ENCODE results near the gene MAB21L4.
"Not testable (repeated sequence)": the region's sequence is repeated elsewhere in the genome, so short reads cannot be mapped to it uniquely, and the experiment has no call there.

MAB21L4 gene

DNA sequence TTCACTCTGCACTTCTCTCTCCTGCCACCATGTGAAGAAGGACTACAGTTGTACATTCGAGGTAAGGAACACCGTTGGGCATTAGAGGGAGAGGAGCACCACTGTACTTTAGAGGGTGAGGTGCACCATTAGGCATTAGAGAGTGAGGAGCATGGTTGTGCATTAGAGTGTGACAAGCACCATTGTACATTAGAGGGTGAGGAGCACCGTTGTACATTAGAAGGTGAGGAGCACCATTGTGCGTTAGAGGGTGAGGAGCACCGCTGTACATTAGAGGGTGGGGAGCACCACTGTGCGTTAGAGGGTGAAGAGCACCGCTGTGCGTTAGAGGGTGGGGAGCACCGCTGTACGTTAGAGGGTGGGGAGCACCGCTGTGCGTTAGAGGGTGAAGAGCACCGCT lies 48.1 kb downstream of the MAB21L4 start:
- no peak overlapping the region for H3K9ac ChIP-seq (ENCODE audit: low read length in 5 of 5)
- H3K27me3 ChIP-seq (ENCODE audit: control insufficient read depth in 5 of 5, insufficient read depth in 4 of 5, low read length in 5 of 5): no peaks in the 10 kb centered on the region
- H3K27ac ChIP-seq (ENCODE audit: low read depth, low read length): no peak overlapping the region
- no peak overlapping the region for H3K4me3 ChIP-seq (ENCODE audit: low read depth in 1 of 5, low read length in 5 of 5)
- H3K9me3 ChIP-seq (ENCODE audit: control insufficient read depth in 5 of 5, low read length in 5 of 5): no peaks in the 10 kb centered on the region
- peaks cover 0 to 11% (median 9%) of the 10 kb centered on the region in 5 donors for H3K4me1 ChIP-seq (ENCODE audit: control insufficient read depth in 5 of 5, insufficient read depth in 5 of 5, low read length in 5 of 5)
- no peaks in the 10 kb centered on the region for H3K36me3 ChIP-seq (ENCODE audit: control insufficient read depth in 5 of 5, insufficient read depth in 5 of 5, low read length in 5 of 5)

GRCh38 chr2:240846873-240847595 lies 48.9 kb downstream of the MAB21L4 start:
- H3K9me3 ChIP-seq (ENCODE audit: control insufficient read depth in 5 of 5, low read length in 5 of 5): no peaks in the 10 kb centered on the region
- no peak overlapping the region for H3K27ac ChIP-seq (ENCODE audit: low read depth, low read length)
- H3K4me1 ChIP-seq (ENCODE audit: control insufficient read depth in 5 of 5, insufficient read depth in 5 of 5, low read length in 5 of 5): peaks cover 0 to 11% (median 9%) of the 10 kb centered on the region in 5 donors
- H3K9ac ChIP-seq (ENCODE audit: low read length in 5 of 5): no peak overlapping the region
- peaks cover 0 to 2% (median 0%) of the 10 kb centered on the region in 5 donors for H3K27me3 ChIP-seq (ENCODE audit: control insufficient read depth in 5 of 5, insufficient read depth in 4 of 5, low read length in 5 of 5)
- H3K36me3 ChIP-seq (ENCODE audit: control insufficient read depth in 5 of 5, insufficient read depth in 5 of 5, low read length in 5 of 5): no peaks in the 10 kb centered on the region
- no peak overlapping the region for H3K4me3 ChIP-seq (ENCODE audit: low read depth in 1 of 5, low read length in 5 of 5)

DNA sequence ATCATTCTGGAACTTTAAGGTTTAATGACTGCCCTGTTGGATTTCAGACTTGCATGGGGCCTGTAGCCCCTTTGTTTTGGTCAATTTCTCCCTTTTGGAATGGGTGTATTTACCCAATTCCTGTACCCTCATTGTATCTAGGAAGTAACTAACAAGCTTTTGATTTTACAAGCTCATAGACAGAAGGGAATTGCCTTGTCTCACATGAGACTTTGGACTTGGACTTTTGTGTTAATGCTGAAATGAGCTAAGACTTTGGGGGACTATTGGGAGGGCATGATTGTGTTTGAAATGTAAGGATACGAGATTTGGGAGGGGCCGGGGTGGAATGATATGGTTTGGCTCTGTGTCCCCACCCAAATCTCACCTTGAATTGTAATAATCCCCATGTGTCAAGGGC lies 49.6 kb downstream of the MAB21L4 start:
- H3K27ac ChIP-seq (ENCODE audit: low read depth, low read length); H3K9me3 ChIP-seq (ENCODE audit: control insufficient read depth in 5 of 5, low read length in 5 of 5); H3K27me3 ChIP-seq (ENCODE audit: control insufficient read depth in 5 of 5, insufficient read depth in 4 of 5, low read length in 5 of 5); H3K4me3 ChIP-seq (ENCODE audit: low read depth in 1 of 5, low read length in 5 of 5); H3K36me3 ChIP-seq (ENCODE audit: control insufficient read depth in 5 of 5, insufficient read depth in 5 of 5, low read length in 5 of 5); H3K9ac ChIP-seq (ENCODE audit: low read length in 5 of 5): not testable (repeated sequence)
- peaks cover 0 to 11% (median 9%) of the 10 kb centered on the region in 5 donors for H3K4me1 ChIP-seq (ENCODE audit: control insufficient read depth in 5 of 5, insufficient read depth in 5 of 5, low read length in 5 of 5)

- H3K27ac ChIP-seq (ENCODE audit: low read depth, low read length): no peak overlapping the region
- no peaks in the 10 kb centered on the region for H3K36me3 ChIP-seq (ENCODE audit: control insufficient read depth in 5 of 5, insufficient read depth in 5 of 5, low read length in 5 of 5)
- no peak overlapping the region for H3K4me3 ChIP-seq (ENCODE audit: low read depth in 1 of 5, low read length in 5 of 5)
- H3K9me3 ChIP-seq (ENCODE audit: control insufficient read depth in 5 of 5, low read length in 5 of 5): no peaks in the 10 kb centered on the region
- H3K9ac ChIP-seq (ENCODE audit: low read length in 5 of 5): no peak overlapping the region
- H3K4me1 ChIP-seq (ENCODE audit: control insufficient read depth in 5 of 5, insufficient read depth in 5 of 5, low read length in 5 of 5): peaks cover 0 to 7% (median 0%) of the 10 kb centered on the region in 5 donors
- H3K27me3 ChIP-seq (ENCODE audit: control insufficient read depth in 5 of 5, insufficient read depth in 4 of 5, low read length in 5 of 5): peaks cover 5 to 24% (median 12%) of the 10 kb centered on the region in 5 donors
Measured at GRCh38 chr2:240840435-240841060, 55.4 kb downstream of the MAB21L4 start.

DNA sequence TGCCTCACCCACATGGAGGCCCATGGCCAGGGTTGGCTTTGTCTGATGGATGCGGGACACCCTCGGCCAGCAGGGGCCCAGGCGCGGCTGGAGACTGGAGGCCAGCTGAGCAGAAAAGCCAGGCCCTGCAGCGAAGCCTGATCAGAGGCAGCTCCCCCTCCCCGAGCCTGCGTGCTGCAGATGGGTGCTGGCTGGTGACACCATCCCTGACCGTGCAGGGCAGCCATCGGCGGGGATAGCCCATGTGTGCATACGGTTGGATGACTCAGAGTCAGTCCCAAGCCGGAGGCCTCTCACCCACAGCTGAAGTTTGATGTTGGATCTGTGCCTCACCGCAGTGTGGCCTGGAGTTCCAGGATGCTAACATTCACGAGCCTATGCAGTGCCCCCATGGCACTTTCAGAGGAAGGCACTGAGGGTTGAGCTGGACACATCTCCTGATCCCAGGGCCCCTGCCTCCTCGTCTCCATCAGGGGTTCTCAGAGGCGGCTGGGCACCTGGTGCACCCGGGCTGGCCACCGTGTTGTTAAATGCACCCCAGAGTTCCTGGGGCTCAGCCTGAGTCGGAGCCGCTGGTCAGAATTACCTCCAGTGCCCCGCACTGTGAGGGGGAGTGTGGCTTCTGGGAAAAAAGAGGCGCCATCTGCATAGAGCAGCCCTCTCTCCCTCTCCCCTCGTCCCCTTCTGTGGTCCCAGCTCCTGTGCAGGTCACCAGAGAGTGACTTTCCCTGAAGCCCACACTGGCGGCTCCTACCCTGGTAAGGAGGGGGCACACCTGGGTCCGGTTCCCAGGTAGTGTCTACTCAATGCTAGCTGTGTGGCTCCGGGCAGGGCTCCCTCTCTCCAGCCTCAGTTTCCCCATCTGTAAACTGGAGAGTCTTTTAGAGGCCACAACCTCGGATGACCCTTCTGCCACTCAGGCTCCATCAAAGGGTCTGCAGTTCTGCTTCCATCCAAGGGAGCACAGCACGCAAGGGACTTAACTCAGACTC lies 56.5 kb downstream of the MAB21L4 start:
- H3K9me3 ChIP-seq (ENCODE audit: control insufficient read depth in 5 of 5, low read length in 5 of 5): no peaks in the 10 kb centered on the region
- no peak overlapping the region for H3K27ac ChIP-seq (ENCODE audit: low read depth, low read length)
- peaks cover 5 to 24% (median 12%) of the 10 kb centered on the region in 5 donors for H3K27me3 ChIP-seq (ENCODE audit: control insufficient read depth in 5 of 5, insufficient read depth in 4 of 5, low read length in 5 of 5)
- no peak overlapping the region for H3K9ac ChIP-seq (ENCODE audit: low read length in 5 of 5)
- no peaks in the 10 kb centered on the region for H3K36me3 ChIP-seq (ENCODE audit: control insufficient read depth in 5 of 5, insufficient read depth in 5 of 5, low read length in 5 of 5)
- no peak overlapping the region for H3K4me3 ChIP-seq (ENCODE audit: low read depth in 1 of 5, low read length in 5 of 5)
- H3K4me1 ChIP-seq (ENCODE audit: control insufficient read depth in 5 of 5, insufficient read depth in 5 of 5, low read length in 5 of 5): peaks cover 0 to 7% (median 0%) of the 10 kb centered on the region in 5 donors

GRCh38 chr2:240837621-240838020 lies 58.3 kb downstream of the MAB21L4 start:
- no peak overlapping the region for H3K27ac ChIP-seq (ENCODE audit: low read depth, low read length)
- no peaks in the 10 kb centered on the region for H3K36me3 ChIP-seq (ENCODE audit: control insufficient read depth in 5 of 5, insufficient read depth in 5 of 5, low read length in 5 of 5)
- H3K9me3 ChIP-seq (ENCODE audit: control insufficient read depth in 5 of 5, low read length in 5 of 5): no peaks in the 10 kb centered on the region
- no peak overlapping the region for H3K9ac ChIP-seq (ENCODE audit: low read length in 5 of 5)
- H3K4me1 ChIP-seq (ENCODE audit: control insufficient read depth in 5 of 5, insufficient read depth in 5 of 5, low read length in 5 of 5): peaks cover 0 to 7% (median 0%) of the 10 kb centered on the region in 5 donors
- H3K27me3 ChIP-seq (ENCODE audit: control insufficient read depth in 5 of 5, insufficient read depth in 4 of 5, low read length in 5 of 5): peaks cover 5 to 24% (median 12%) of the 10 kb centered on the region in 5 donors
- H3K4me3 ChIP-seq (ENCODE audit: low read depth in 1 of 5, low read length in 5 of 5): no peak overlapping the region

DNA sequence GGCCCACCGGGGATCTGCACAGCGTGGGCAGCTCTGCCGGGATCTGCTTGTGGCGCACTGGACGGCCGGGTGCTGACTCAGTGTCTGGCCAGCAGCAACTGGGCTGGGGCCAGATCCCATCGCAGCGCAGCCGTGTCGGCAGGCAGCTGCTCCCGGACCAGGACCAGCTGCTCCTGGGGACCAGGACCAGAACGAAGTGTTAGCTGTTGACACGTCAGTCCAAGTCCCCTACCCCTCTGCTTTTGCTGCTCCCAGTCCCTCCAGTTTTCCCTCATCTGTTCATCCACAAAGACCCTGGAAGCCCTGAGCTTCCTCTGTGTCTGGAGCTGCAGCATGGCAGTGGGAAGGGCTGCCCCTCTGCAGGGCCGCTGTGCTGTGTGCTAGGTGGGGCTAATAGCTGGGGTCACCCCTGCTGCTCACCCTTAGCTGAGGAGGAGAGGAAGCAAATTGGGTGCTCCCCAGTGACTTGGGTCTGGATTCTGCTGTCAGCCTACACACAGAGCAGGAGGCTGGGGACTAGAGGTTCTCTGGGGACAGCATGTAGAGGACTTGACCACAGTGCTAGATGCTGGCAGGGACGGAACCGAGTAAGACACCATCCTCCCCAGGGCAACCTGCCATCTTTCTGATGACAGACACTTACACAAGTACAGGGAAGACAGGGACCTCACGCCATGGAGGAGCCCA lies 59.0 kb downstream of the MAB21L4 start:
- Histone ChIP-seq H3K27me3 (ENCODE audit: control insufficient read depth in 5 of 5, insufficient read depth in 4 of 5, low read length in 5 of 5) (peaks cover 5 to 21% (median 12%) of the 10 kb centered on the region in 5 donors), H3K9me3 (ENCODE audit: control insufficient read depth in 5 of 5, low read length in 5 of 5) (no peaks in the 10 kb centered on the region), H3K4me3 (ENCODE audit: low read depth in 1 of 5, low read length in 5 of 5) (no peak overlapping the region), H3K27ac (ENCODE audit: low read depth, low read length) (no peak overlapping the region), H3K4me1 (ENCODE audit: control insufficient read depth in 5 of 5, insufficient read depth in 5 of 5, low read length in 5 of 5) (peaks cover 0 to 8% (median 2%) of the 10 kb centered on the region in 5 donors), H3K36me3 (ENCODE audit: control insufficient read depth in 5 of 5, insufficient read depth in 5 of 5, low read length in 5 of 5) (no peaks in the 10 kb centered on the region), H3K9ac (ENCODE audit: low read length in 5 of 5) (no peak overlapping the region)

All from subcutaneous abdominal adipose tissue (tissue), 5 donors.